ENCODE data around the gene CHMP6. TPM values are rescaled to one million over a fixed set of nuclear protein-coding genes. Genes with fewer than 3 reads are reported as not detected.

Gene CHMP6
- total and polyA plus RNA-seq, 4 donors, result 9.6 to 24.0 (median 16.7) TPM

- TF ChIP-seq FOXA1 (IDR thresholded peaks at IDR 0.05) (no peak), RAD21 (IDR thresholded peaks at IDR 0.05) (no peak), SP1 (IDR thresholded peaks at IDR 0.05) (no peak)
These were observed 19.8 kb upstream of the CHMP6 start (continued) for GRCh38 chr17:80971704-80972304.

- Histone ChIP-seq H3K4me3 (ENCODE audit: low read depth in 1 of 3, low read length in 3 of 3) (no peak overlapping the region), H3K9me3 (ENCODE audit: control insufficient read depth in 4 of 4, low read length in 3 of 4) (no peaks in the 10 kb centered on the region), H3K27ac (ENCODE audit: low read depth in 1 of 2, low read length in 2 of 2) (no peak overlapping the region), H3K9ac (ENCODE audit: low read depth in 1 of 2, low read length in 2 of 2) (no peak overlapping the region), H3K27me3 (ENCODE audit: control insufficient read depth in 4 of 4, insufficient read depth in 4 of 4, low read length in 3 of 4) (no peaks in the 10 kb centered on the region), H3K36me3 (ENCODE audit: control insufficient read depth in 4 of 4, insufficient read depth in 3 of 4, low read depth in 1 of 4, low read length in 3 of 4) (no peaks in the 10 kb centered on the region), H3K4me1 (ENCODE audit: control insufficient read depth in 4 of 4, insufficient read depth in 4 of 4, low read length in 3 of 4) (peaks cover 0 to 6% (median 2%) of the 10 kb centered on the region in 4 donors)
- 90% methylated on average over 3 of the region's 3 CpGs for WGBS
- DNase-seq (ENCODE audit: low spot score), result no peak
- no peak for TF ChIP-seq FOXA2 (IDR thresholded peaks at IDR 0.05)
- TF ChIP-seq EGR1 (IDR thresholded peaks at IDR 0.05; ENCODE audit: low read depth in 2 of 2), result no peak
- no peak for TF ChIP-seq SP1 (IDR thresholded peaks at IDR 0.05)
- TF ChIP-seq CTCF (IDR thresholded peaks at IDR 0.05; ENCODE audit: low read depth, low read length, missing input control), result no peak
- TF ChIP-seq HNF4A (conservative IDR thresholded peaks at IDR 0.05), result no peak
- no peak for TF ChIP-seq RXRA (IDR thresholded peaks at IDR 0.05)
- TF ChIP-seq JUND (IDR thresholded peaks at IDR 0.05), result no peak
- TF ChIP-seq TAF1 (conservative IDR thresholded peaks at IDR 0.05), result no peak
- TF ChIP-seq NR2F2 (IDR thresholded peaks at IDR 0.05), result no peak
- no peak for TF ChIP-seq GABPA (IDR thresholded peaks at IDR 0.05 in 1 of 2, conservative IDR thresholded peaks at IDR 0.05 in 1 of 2)
- TF ChIP-seq ATF3 (IDR thresholded peaks at IDR 0.05), result no peak
- no peak for TF ChIP-seq ZBTB33 (IDR thresholded peaks at IDR 0.05)
- no peak for TF ChIP-seq FOXA1 (IDR thresholded peaks at IDR 0.05)
These were observed 14.9 kb upstream of the CHMP6 start for GRCh38 chr17:80976701-80977100.

- no peak overlapping the region for H3K4me3 ChIP-seq (ENCODE audit: low read depth in 1 of 3, low read length in 3 of 3)
- DNase-seq (ENCODE audit: low spot score), result no peak
- no peaks in the 10 kb centered on the region for H3K27me3 ChIP-seq (ENCODE audit: control insufficient read depth in 4 of 4, insufficient read depth in 4 of 4, low read length in 3 of 4)
- no peak overlapping the region for H3K9ac ChIP-seq (ENCODE audit: low read depth in 1 of 2, low read length in 2 of 2)
- WGBS, result 74% methylated on average over 4 of the region's 4 CpGs
- H3K4me1 ChIP-seq (ENCODE audit: control insufficient read depth in 4 of 4, insufficient read depth in 4 of 4, low read length in 3 of 4), result peaks cover 0 to 6% (median 2%) of the 10 kb centered on the region in 4 donors
- no peaks in the 10 kb centered on the region for H3K36me3 ChIP-seq (ENCODE audit: control insufficient read depth in 4 of 4, insufficient read depth in 3 of 4, low read depth in 1 of 4, low read length in 3 of 4)
- H3K9me3 ChIP-seq (ENCODE audit: control insufficient read depth in 4 of 4, low read length in 3 of 4), result no peaks in the 10 kb centered on the region
- H3K27ac ChIP-seq (ENCODE audit: low read depth in 1 of 2, low read length in 2 of 2), result no peak overlapping the region
- TF ChIP-seq EGR1 (IDR thresholded peaks at IDR 0.05; ENCODE audit: low read depth in 2 of 2) (no peak), JUND (IDR thresholded peaks at IDR 0.05) (no peak), HNF4G (IDR thresholded peaks at IDR 0.05) (no peak), HNF4A (conservative IDR thresholded peaks at IDR 0.05) (no peak), ZBTB33 (IDR thresholded peaks at IDR 0.05) (no peak), CTCF (IDR thresholded peaks at IDR 0.05; ENCODE audit: low read depth, low read length, missing input control) (no peak), ATF3 (IDR thresholded peaks at IDR 0.05) (no peak), RAD21 (IDR thresholded peaks at IDR 0.05) (no peak), FOXA2 (IDR thresholded peaks at IDR 0.05) (no peak), SP1 (IDR thresholded peaks at IDR 0.05) (no peak), GABPA (IDR thresholded peaks at IDR 0.05 in 1 of 2, conservative IDR thresholded peaks at IDR 0.05 in 1 of 2) (no peak), NR2F2 (IDR thresholded peaks at IDR 0.05) (no peak), FOXA1 (IDR thresholded peaks at IDR 0.05) (no peak), MAX (IDR thresholded peaks at IDR 0.05) (no peak), TAF1 (conservative IDR thresholded peaks at IDR 0.05) (no peak)
These were observed 14.5 kb upstream of the CHMP6 start for GRCh38 chr17:80977172-80977571.

All from liver (tissue), 9 donors.